Activated naive CD8-positive, alpha-beta T cell treated with anti-CD3 and anti-CD28 coated beads for 36 hours (primary cell): ENCODE results near the gene OR12D3. TPM values are rescaled to one million over a fixed set of nuclear protein-coding genes. Genes with fewer than 3 reads are reported as not detected.
"Not testable (repeated sequence)": the region's sequence is repeated elsewhere in the genome, so short reads cannot be mapped to it uniquely, and the experiment has no call there.

Experiments
- DNase-seq: peaks from one replicate; pipeline ENCODE4 v3.0.0; 2021
- H3K27ac Mint-ChIP-seq: one replicate; pipeline ENCODE4 v1.8.0; 2022; ENCODE audit warnings: mild to moderate bottlenecking, moderate library complexity, mixed read lengths
- H3K27me3 Mint-ChIP-seq: one replicate; pipeline ENCODE4 v1.8.0; 2022; ENCODE audit warnings: mild to moderate bottlenecking, mixed read lengths
- H3K36me3 Mint-ChIP-seq: one replicate; pipeline ENCODE4 v1.8.0; 2021; ENCODE audit warnings: mild to moderate bottlenecking, mixed read lengths
- H3K4me1 Mint-ChIP-seq: one replicate; pipeline ENCODE4 v1.8.0; 2021; ENCODE audit warnings: mixed read lengths
- H3K4me3 Mint-ChIP-seq: one replicate; pipeline ENCODE4 v1.8.0; 2022; ENCODE audit warnings: mild to moderate bottlenecking, moderate library complexity, mixed read lengths
- H3K9me3 Mint-ChIP-seq: one replicate; pipeline ENCODE4 v1.8.0; 2022; ENCODE audit warnings: mixed read lengths
- total RNA-seq, 2 experiments: library from RNA; stranded (reverse); gene quantifications; one replicate each; pipeline ENCODE4 v1.2.3, GENCODE V29; 2021

Gene OR12D3
- not detected for total RNA-seq

- Mint-ChIP-seq H3K27me3 (peaks cover 43% of the 10 kb centered on the region), H3K4me3 (no peak within 1 kb of the TSS), H3K27ac (no peak within 1 kb of the TSS), H3K36me3 (no peaks in the 10 kb centered on the region), H3K4me1 (no peaks in the 10 kb centered on the region), H3K9me3 (no peaks in the 10 kb centered on the region)
- no peak for DNase-seq
Measured at GRCh38 chr6:29375191-29375590, at the start of gene OR12D3. Gene OR12D3, minus strand, starts transcription at chr6:29375291. Its CDS starts 4 bp downstream, at chr6:29375287.

- Mint-ChIP-seq H3K9me3 (peaks cover 2% of the 10 kb centered on the region), H3K4me1 (no peaks in the 10 kb centered on the region), H3K27me3 (peaks cover 61% of the 10 kb centered on the region), H3K36me3 (no peaks in the 10 kb centered on the region), H3K27ac (no peak overlapping the region), H3K4me3 (no peak overlapping the region)
- no peak for DNase-seq
Measured at GRCh38 chr6:29424575-29424974, 49.5 kb upstream of the OR12D3 start.

- H3K4me1 Mint-ChIP-seq: no peaks in the 10 kb centered on the region
- no peak for DNase-seq
- no peaks in the 10 kb centered on the region for H3K36me3 Mint-ChIP-seq
- no peak overlapping the region for H3K27ac Mint-ChIP-seq
- H3K27me3 Mint-ChIP-seq: peaks cover 61% of the 10 kb centered on the region
- H3K9me3 Mint-ChIP-seq: peaks cover 2% of the 10 kb centered on the region
- H3K4me3 Mint-ChIP-seq: no peak overlapping the region
Measured at GRCh38 chr6:29424168-29424567, 49.1 kb upstream of the OR12D3 start.

- Mint-ChIP-seq H3K27me3 (peaks cover 59% of the 10 kb centered on the region), H3K4me1 (no peaks in the 10 kb centered on the region), H3K27ac (no peak overlapping the region), H3K4me3 (no peak overlapping the region), H3K9me3 (peaks cover 2% of the 10 kb centered on the region), H3K36me3 (no peaks in the 10 kb centered on the region)
- DNase-seq: no peak
Measured at GRCh38 chr6:29419516-29419915, 44.4 kb upstream of the OR12D3 start.

GRCh38 chr6:29414588-29414987 lies 39.5 kb upstream of the OR12D3 start, which contains the start of gene OR12D1:
Gene OR12D1, plus strand, starts transcription at chr6:29414928.
- no peaks in the 10 kb centered on the region for H3K36me3 Mint-ChIP-seq
- no peak within 1 kb of the TSS for H3K4me3 Mint-ChIP-seq
- peaks cover 63% of the 10 kb centered on the region for H3K27me3 Mint-ChIP-seq
- no peaks in the 10 kb centered on the region for H3K4me1 Mint-ChIP-seq
- H3K9me3 Mint-ChIP-seq: peaks cover 17% of the 10 kb centered on the region
- H3K27ac Mint-ChIP-seq: no peak within 1 kb of the TSS
- DNase-seq: no peak

GRCh38 chr6:29403801-29404200 lies 28.7 kb upstream of the OR12D3 start:
- no peaks in the 10 kb centered on the region for H3K4me1 Mint-ChIP-seq
- DNase-seq: no peak
- H3K9me3 Mint-ChIP-seq: peaks cover 2% of the 10 kb centered on the region
- H3K4me3 Mint-ChIP-seq: no peak overlapping the region
- H3K27ac Mint-ChIP-seq: no peak overlapping the region
- H3K27me3 Mint-ChIP-seq: peaks cover 52% of the 10 kb centered on the region
- no peaks in the 10 kb centered on the region for H3K36me3 Mint-ChIP-seq

GRCh38 chr6:29399525-29399924 lies 24.4 kb upstream of the OR12D3 start:
- Mint-ChIP-seq H3K27me3 (peaks cover 59% of the 10 kb centered on the region), H3K4me3 (no peak overlapping the region), H3K9me3 (no peaks in the 10 kb centered on the region), H3K4me1 (no peaks in the 10 kb centered on the region), H3K36me3 (no peaks in the 10 kb centered on the region), H3K27ac (no peak overlapping the region)
- DNase-seq: no peak

GRCh38 chr6:29395331-29395730 lies 20.2 kb upstream of the OR12D3 start, which contains the start of gene OR12D2:
Gene OR12D2, plus strand, starts transcription at chr6:29395631. Its CDS starts 1,069 bp downstream, at chr6:29396700.
- peaks cover 61% of the 10 kb centered on the region for H3K27me3 Mint-ChIP-seq
- no peak within 1 kb of the TSS for H3K4me3 Mint-ChIP-seq
- DNase-seq: no peak
- H3K4me1 Mint-ChIP-seq: no peaks in the 10 kb centered on the region
- no peak within 1 kb of the TSS for H3K27ac Mint-ChIP-seq
- H3K36me3 Mint-ChIP-seq: no peaks in the 10 kb centered on the region
- H3K9me3 Mint-ChIP-seq: no peaks in the 10 kb centered on the region

- peaks cover 39% of the 10 kb centered on the region for H3K27me3 Mint-ChIP-seq
- H3K4me3 Mint-ChIP-seq: no peak overlapping the region
- H3K36me3 Mint-ChIP-seq: no peaks in the 10 kb centered on the region
- H3K9me3 Mint-ChIP-seq: no peaks in the 10 kb centered on the region
- H3K4me1 Mint-ChIP-seq: no peaks in the 10 kb centered on the region
- H3K27ac Mint-ChIP-seq: no peak overlapping the region
- no peak for DNase-seq
Measured at GRCh38 chr6:29388533-29388932, 13.4 kb upstream of the OR12D3 start.

- Mint-ChIP-seq H3K9me3 (no peaks in the 10 kb centered on the region), H3K36me3 (no peaks in the 10 kb centered on the region), H3K27ac (no peak overlapping the region), H3K4me1 (no peaks in the 10 kb centered on the region), H3K27me3 (peaks cover 40% of the 10 kb centered on the region), H3K4me3 (no peak overlapping the region)
- DNase-seq: no peak
Measured at GRCh38 chr6:29376003-29376402, 912 bp upstream of the OR12D3 start.

- Mint-ChIP-seq H3K36me3 (no peaks in the 10 kb centered on the region), H3K4me3 (no peak within 1 kb of the TSS), H3K4me1 (no peaks in the 10 kb centered on the region), H3K27me3 (peaks cover 37% of the 10 kb centered on the region), H3K27ac (no peak within 1 kb of the TSS), H3K9me3 (no peaks in the 10 kb centered on the region)
- no peak for DNase-seq
Measured at GRCh38 chr6:29368765-29369164, 6.3 kb downstream of the OR12D3 start, which contains the start of gene OR5V1. Gene OR5V1, minus strand, starts transcription at chr6:29368865. Its CDS starts 12,670 bp downstream, at chr6:29356195.

- H3K9me3 Mint-ChIP-seq: peaks cover 12% of the 10 kb centered on the region
- DNase-seq: no peak
- no peaks in the 10 kb centered on the region for H3K4me1 Mint-ChIP-seq
- H3K27ac Mint-ChIP-seq: no peak overlapping the region
- no peak overlapping the region for H3K4me3 Mint-ChIP-seq
- peaks cover 47% of the 10 kb centered on the region for H3K27me3 Mint-ChIP-seq
- H3K36me3 Mint-ChIP-seq: no peaks in the 10 kb centered on the region
Measured at GRCh38 chr6:29355603-29356002, 19.5 kb downstream of the OR12D3 start.

GRCh38 chr6:29354980-29355379 lies 20.1 kb downstream of the OR12D3 start:
- peaks cover 12% of the 10 kb centered on the region for H3K9me3 Mint-ChIP-seq
- no peak for DNase-seq
- no peaks in the 10 kb centered on the region for H3K4me1 Mint-ChIP-seq
- peaks cover 44% of the 10 kb centered on the region for H3K27me3 Mint-ChIP-seq
- no peaks in the 10 kb centered on the region for H3K36me3 Mint-ChIP-seq
- no peak overlapping the region for H3K4me3 Mint-ChIP-seq
- no peak overlapping the region for H3K27ac Mint-ChIP-seq

GRCh38 chr6:29349348-29349747 lies 25.7 kb downstream of the OR12D3 start:
- not testable (repeated sequence) for H3K4me3 Mint-ChIP-seq, H3K4me1 Mint-ChIP-seq, H3K36me3 Mint-ChIP-seq, DNase-seq, H3K27ac Mint-ChIP-seq
- Mint-ChIP-seq H3K9me3 (peaks cover 14% of the 10 kb centered on the region), H3K27me3 (peaks cover 41% of the 10 kb centered on the region)

- Mint-ChIP-seq H3K4me1 (no peaks in the 10 kb centered on the region), H3K9me3 (peaks cover 2% of the 10 kb centered on the region), H3K4me3 (no peak overlapping the region), H3K27me3 (peaks cover 27% of the 10 kb centered on the region), H3K27ac (no peak overlapping the region), H3K36me3 (peaks cover 1% of the 10 kb centered on the region)
- DNase-seq: no peak
Measured at GRCh38 chr6:29345380-29345779, 29.7 kb downstream of the OR12D3 start.

- Mint-ChIP-seq H3K27me3 (peaks cover 57% of the 10 kb centered on the region), H3K27ac (no peak overlapping the region), H3K4me3 (no peak overlapping the region), H3K36me3 (no peaks in the 10 kb centered on the region), H3K9me3 (peaks cover 4% of the 10 kb centered on the region), H3K4me1 (peaks cover 1% of the 10 kb centered on the region)
- no peak for DNase-seq
Measured at GRCh38 chr6:29336269-29336668, 38.8 kb downstream of the OR12D3 start.
